ENCODE measurements around the gene PRDX2.
A peak's percentile ranks its signal among the peaks of the same experiment; 100 is the strongest.

Gene PRDX2

GRCh38 chr19:12792051-12792852, 9.3 kb downstream of the PRDX2 start:
- peak; percentile 67 for DNase-seq (ENCODE audit: low read depth, low spot score)

- DNase-seq (ENCODE audit: low read depth, low spot score) = peak; percentile 99
These were observed 10.1 kb downstream of the PRDX2 start, which contains the start of gene JUNB for GRCh38 chr19:12791345-12792050. JUNB (plus strand) TSS chr19:12791486; CDS start chr19:12791772, 286 bp downstream.

GRCh38 chr19:12790628-12791344, 10.8 kb downstream of the PRDX2 start:
- peak; percentile 26 for DNase-seq (ENCODE audit: low read depth, low spot score)

- DNase-seq (ENCODE audit: low read depth, low spot score) = peak; percentile 99
These were observed 11.5 kb downstream of the PRDX2 start for GRCh38 chr19:12789904-12790619.

GRCh38 chr19:12789098-12789903, 12.3 kb downstream of the PRDX2 start:
- DNase-seq (ENCODE audit: low read depth, low spot score) = no peak

- DNase-seq (ENCODE audit: low read depth, low spot score) = peak; percentile 86
These were observed 12.9 kb downstream of the PRDX2 start for GRCh38 chr19:12788682-12789097.

- DNase-seq (ENCODE audit: low read depth, low spot score) = no peak
These were observed 13.4 kb downstream of the PRDX2 start for GRCh38 chr19:12788042-12788681.

- DNase-seq (ENCODE audit: low read depth, low spot score) = no peak
These were observed 14.1 kb downstream of the PRDX2 start for GRCh38 chr19:12787458-12787857.

- DNase-seq (ENCODE audit: low read depth, low spot score) = no peak
These were observed 14.6 kb downstream of the PRDX2 start for GRCh38 chr19:12786952-12787351.

GRCh38 chr19:12786141-12786870, 15.3 kb downstream of the PRDX2 start:
- DNase-seq (ENCODE audit: low read depth, low spot score) = no peak

- no peak for DNase-seq (ENCODE audit: low read depth, low spot score)
These were observed 16.1 kb downstream of the PRDX2 start for GRCh38 chr19:12785431-12786031.

GRCh38 chr19:12784871-12785430, 16.6 kb downstream of the PRDX2 start:
- DNase-seq (ENCODE audit: low read depth, low spot score) = peak; percentile 27

- DNase-seq (ENCODE audit: low read depth, low spot score) = peak; percentile 19
These were observed 17.2 kb downstream of the PRDX2 start for GRCh38 chr19:12784394-12784870.

- peak; percentile 44 for DNase-seq (ENCODE audit: low read depth, low spot score)
These were observed 17.7 kb downstream of the PRDX2 start for GRCh38 chr19:12783849-12784393.

GRCh38 chr19:12783291-12783848, 18.2 kb downstream of the PRDX2 start:
- no peak for DNase-seq (ENCODE audit: low read depth, low spot score)

- peak; percentile 88 for DNase-seq (ENCODE audit: low read depth, low spot score)
These were observed 18.9 kb downstream of the PRDX2 start for GRCh38 chr19:12782424-12783290.

- DNase-seq (ENCODE audit: low read depth, low spot score) = no peak
These were observed 19.5 kb downstream of the PRDX2 start for GRCh38 chr19:12782174-12782423.

All from astrocyte of the hippocampus (primary cell).